Stimulated activated CD4-positive, alpha-beta T cell treated with anti-CD3 and anti-CD28 coated beads, Interleukin-15, amount 100 ng/mL, for 1 hour (primary cell): ENCODE results near the gene SORCS1.
"Not testable (repeated sequence)": the region's sequence is repeated elsewhere in the genome, so short reads cannot be mapped to it uniquely, and the experiment has no call there.

Experiments used
- DNase-seq, 2 donors: peaks; one replicate each; pipeline ENCODE4 v3.0.0-alpha.2; 2020; ENCODE audit warnings: low read depth in 1 of 2, low spot score in 1 of 2

SORCS1 gene

GRCh38 chr10:106952033-106952432 is 212.5 kb downstream of the SORCS1 start:
- no peak for DNase-seq

GRCh38 chr10:106949680-106950478 is 214.6 kb downstream of the SORCS1 start:
- DNase-seq = no peak

GRCh38 chr10:106947643-106948042 is 216.9 kb downstream of the SORCS1 start:
- no peak for DNase-seq

GRCh38 chr10:106942035-106942662 is 222.4 kb downstream of the SORCS1 start:
- DNase-seq = no peak

- DNase-seq = no peak
These were observed 223.0 kb downstream of the SORCS1 start for GRCh38 chr10:106941297-106942034.

GRCh38 chr10:106938513-106938912 is 226.0 kb downstream of the SORCS1 start:
- DNase-seq = no peak

GRCh38 chr10:106935978-106936451 is 228.5 kb downstream of the SORCS1 start:
- no peak for DNase-seq

GRCh38 chr10:106931853-106932249 is 232.7 kb downstream of the SORCS1 start:
- no peak for DNase-seq

GRCh38 chr10:106931159-106931852 is 233.2 kb downstream of the SORCS1 start:
- DNase-seq = no peak

GRCh38 chr10:106930751-106931150 is 233.8 kb downstream of the SORCS1 start:
- DNase-seq = no peak

- no peak for DNase-seq
These were observed 235.1 kb downstream of the SORCS1 start for GRCh38 chr10:106929291-106929895.

GRCh38 chr10:106928151-106928550 is 236.4 kb downstream of the SORCS1 start:
- not testable (repeated sequence) for DNase-seq

GRCh38 chr10:106925191-106925590 is 239.3 kb downstream of the SORCS1 start:
- no peak for DNase-seq

- DNase-seq = no peak
These were observed 244.0 kb downstream of the SORCS1 start for GRCh38 chr10:106920538-106920937.

- no peak for DNase-seq
These were observed 244.6 kb downstream of the SORCS1 start for GRCh38 chr10:106919871-106920282.

- no peak for DNase-seq
These were observed 247.0 kb downstream of the SORCS1 start for GRCh38 chr10:106917452-106918055.

GRCh38 chr10:106914016-106914415 is 250.5 kb downstream of the SORCS1 start:
- DNase-seq = no peak

- DNase-seq = no peak
These were observed 251.2 kb downstream of the SORCS1 start for GRCh38 chr10:106913348-106913747.

GRCh38 chr10:106911096-106911495 is 253.4 kb downstream of the SORCS1 start:
- DNase-seq = no peak

GRCh38 chr10:106910666-106911065 is 253.8 kb downstream of the SORCS1 start:
- no peak for DNase-seq
